Chondrocyte (in vitro differentiated cells): ENCODE results near the gene C17orf58. TPM values are rescaled to one million over a fixed set of nuclear protein-coding genes. Genes with fewer than 3 reads are reported as not detected.
"Not testable (repeated sequence)": the region's sequence is repeated elsewhere in the genome, so short reads cannot be mapped to it uniquely, and the experiment has no call there.

Source experiments
- DNase-seq: peaks from one replicate; pipeline ENCODE4 v3.0.0; 2021; ENCODE audit warnings: mixed read lengths, low spot score
- H3K27ac Mint-ChIP-seq: one replicate; pipeline ENCODE4 v1.8.0; 2021; ENCODE audit warnings: mild to moderate bottlenecking, moderate library complexity, mixed read lengths; ENCODE audit not compliant: unreplicated experiment
- H3K27me3 Mint-ChIP-seq: 2 replicates; pipeline ENCODE4 v1.8.0; 2021; ENCODE audit warnings: low read depth, mixed read lengths
- H3K36me3 Mint-ChIP-seq: 2 replicates; pipeline ENCODE4 v1.8.0; 2021; ENCODE audit warnings: low read depth, mixed read lengths
- H3K4me1 Mint-ChIP-seq: 2 replicates; pipeline ENCODE4 v1.8.0; 2021; ENCODE audit warnings: low read depth, mild to moderate bottlenecking, mixed read lengths
- H3K4me3 Mint-ChIP-seq: one replicate; pipeline ENCODE4 v1.8.0; 2021; ENCODE audit warnings: mild to moderate bottlenecking, moderate library complexity, mixed read lengths; ENCODE audit not compliant: unreplicated experiment
- H3K9me3 Mint-ChIP-seq: 2 replicates; pipeline ENCODE4 v1.8.0; 2021; ENCODE audit warnings: low read depth, mixed read lengths
- long read RNA-seq: library from polyadenylated mRNA; stranded (forward); transcript quantifications from one replicate; pipeline ENCODE4 v2.0.0, GENCODE V29; 2021
- total RNA-seq: library from RNA; stranded (reverse); gene quantifications from 3 replicates; pipeline ENCODE4 v1.2.1, GENCODE V29; 2021
- TF ChIP-seq, protein P1 (sequence below): fragments of 200-600 bp; sonication (generic); IDR thresholded peaks from 2 replicates; pipeline ENCODE4 v1.5.0; 2021; ENCODE audit warnings: antibody characterized with exemption, mild to moderate bottlenecking, moderate library complexity

C17orf58 gene
- 9.1 to 11.0 TPM (median 10.9 TPM) in 3 replicates for total RNA-seq
- long read RNA-seq, transcript C17orf58-202 (3 exons, 1,082 nt), result minor isoform, 9 of 26 reads
- long read RNA-seq, transcript C17orf58-203 (2 exons, 1,654 nt), result major isoform, 10 of 26 reads
- long read RNA-seq, partial matches to known transcripts, result 4 of 26 reads
- long read RNA-seq, other reads (novel, unspliced or antisense), result 2 of 26 reads

DNA sequence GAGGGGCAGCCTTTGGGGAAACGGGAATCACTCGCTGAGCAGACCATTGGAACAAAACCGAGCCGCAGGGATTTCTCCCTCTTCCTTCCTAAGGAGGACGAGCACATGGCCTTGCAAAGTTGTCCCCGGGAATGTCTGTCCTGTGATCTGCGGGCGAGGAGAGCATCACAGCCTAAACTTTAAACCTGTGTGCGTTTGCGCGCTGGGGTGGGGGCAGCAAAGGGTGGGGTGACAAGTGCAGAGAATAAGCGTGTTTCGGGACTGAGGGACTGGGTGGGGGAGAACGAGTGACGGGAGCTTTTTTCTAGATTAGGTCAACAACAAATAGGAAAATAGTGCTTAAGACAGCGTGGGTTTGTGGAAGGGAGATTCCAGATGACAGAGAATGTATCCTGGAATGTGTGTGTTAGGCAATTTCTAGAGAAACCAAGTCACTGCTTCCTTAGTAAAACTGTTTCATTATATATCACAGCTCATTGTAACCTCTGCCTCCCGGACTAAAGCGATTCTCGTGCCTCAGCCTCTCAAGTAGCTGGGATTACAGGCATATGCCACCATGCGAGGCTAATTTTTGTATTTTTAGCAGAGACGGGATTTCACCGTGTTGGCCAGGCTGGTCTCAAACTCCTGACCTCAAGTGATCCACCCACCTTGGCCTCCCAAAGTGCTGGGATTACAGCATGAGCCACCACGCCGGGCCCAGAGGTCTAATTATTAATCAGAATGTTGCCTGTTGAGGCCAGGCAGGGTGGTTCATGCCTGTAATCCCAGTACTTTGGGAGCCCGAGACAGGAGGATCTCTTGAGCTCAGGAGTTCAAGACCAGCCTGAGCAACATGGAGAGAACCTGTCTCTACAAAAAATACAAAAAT lies at the start of gene C17orf58:
C17orf58 (minus strand) TSS at position 169 of the 871 bp plus-strand sequence. CDS start 271 bp downstream, outside the sequence.
- Mint-ChIP-seq H3K4me3 (peak within 1 kb of the TSS; percentile 78), H3K4me1 (peaks cover 32% of the 10 kb centered on the region), H3K27ac (peak within 1 kb of the TSS; percentile 77)
- H3K27me3 Mint-ChIP-seq, H3K9me3 Mint-ChIP-seq, H3K36me3 Mint-ChIP-seq: not testable (repeated sequence)
- peak; percentile 39 for DNase-seq

DNA sequence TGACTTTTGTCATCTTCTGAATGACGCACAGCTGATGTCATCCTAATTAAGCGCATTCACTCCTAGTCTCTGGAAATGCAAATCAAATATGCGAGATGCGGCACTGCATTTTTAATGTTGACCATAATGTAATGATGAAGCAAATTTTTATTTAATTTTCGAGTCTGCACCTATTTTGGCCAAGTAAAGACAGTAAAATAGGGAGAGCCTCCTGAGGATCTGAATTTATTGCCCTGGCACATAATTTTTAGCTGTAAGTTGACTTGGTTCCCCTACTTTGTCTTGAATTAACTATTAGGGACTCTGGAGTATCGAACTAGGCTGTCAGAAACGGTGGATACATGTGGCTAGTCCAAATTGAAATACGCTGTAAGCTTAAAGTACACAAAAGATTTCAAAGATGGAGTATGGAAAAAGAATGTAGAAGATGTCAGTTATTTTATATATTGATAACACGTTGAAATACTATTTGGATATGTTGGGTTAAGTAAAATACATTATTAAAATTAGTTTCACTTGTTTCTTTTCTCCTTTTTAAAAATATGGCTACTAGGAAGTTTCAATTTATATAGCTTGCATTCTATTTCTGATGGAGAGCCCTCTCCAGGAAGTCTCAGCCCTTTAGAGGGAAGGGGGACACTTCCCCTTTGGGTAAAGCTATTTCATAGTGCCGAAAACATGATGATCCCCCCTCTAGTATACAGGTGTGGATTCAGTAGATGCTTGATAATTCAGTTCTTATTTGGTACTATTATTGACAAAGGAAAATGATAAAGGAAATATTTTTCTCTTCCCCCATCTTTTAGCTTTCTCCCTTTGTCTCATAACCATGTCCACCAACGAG lies 40.3 kb upstream of the C17orf58 start:
- TF ChIP-seq, protein P1, sequence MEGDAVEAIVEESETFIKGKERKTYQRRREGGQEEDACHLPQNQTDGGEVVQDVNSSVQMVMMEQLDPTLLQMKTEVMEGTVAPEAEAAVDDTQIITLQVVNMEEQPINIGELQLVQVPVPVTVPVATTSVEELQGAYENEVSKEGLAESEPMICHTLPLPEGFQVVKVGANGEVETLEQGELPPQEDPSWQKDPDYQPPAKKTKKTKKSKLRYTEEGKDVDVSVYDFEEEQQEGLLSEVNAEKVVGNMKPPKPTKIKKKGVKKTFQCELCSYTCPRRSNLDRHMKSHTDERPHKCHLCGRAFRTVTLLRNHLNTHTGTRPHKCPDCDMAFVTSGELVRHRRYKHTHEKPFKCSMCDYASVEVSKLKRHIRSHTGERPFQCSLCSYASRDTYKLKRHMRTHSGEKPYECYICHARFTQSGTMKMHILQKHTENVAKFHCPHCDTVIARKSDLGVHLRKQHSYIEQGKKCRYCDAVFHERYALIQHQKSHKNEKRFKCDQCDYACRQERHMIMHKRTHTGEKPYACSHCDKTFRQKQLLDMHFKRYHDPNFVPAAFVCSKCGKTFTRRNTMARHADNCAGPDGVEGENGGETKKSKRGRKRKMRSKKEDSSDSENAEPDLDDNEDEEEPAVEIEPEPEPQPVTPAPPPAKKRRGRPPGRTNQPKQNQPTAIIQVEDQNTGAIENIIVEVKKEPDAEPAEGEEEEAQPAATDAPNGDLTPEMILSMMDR, result no peak
- peak overlapping the region; percentile 96 for H3K27ac Mint-ChIP-seq
- no peaks in the 10 kb centered on the region for H3K9me3 Mint-ChIP-seq
- peak overlapping the region; percentile 97 for H3K4me3 Mint-ChIP-seq
- H3K4me1 Mint-ChIP-seq, result peaks cover 31% of the 10 kb centered on the region
- no peak for DNase-seq
- H3K27me3 Mint-ChIP-seq, result no peaks in the 10 kb centered on the region
- H3K36me3 Mint-ChIP-seq, result peaks cover 18% of the 10 kb centered on the region

DNA sequence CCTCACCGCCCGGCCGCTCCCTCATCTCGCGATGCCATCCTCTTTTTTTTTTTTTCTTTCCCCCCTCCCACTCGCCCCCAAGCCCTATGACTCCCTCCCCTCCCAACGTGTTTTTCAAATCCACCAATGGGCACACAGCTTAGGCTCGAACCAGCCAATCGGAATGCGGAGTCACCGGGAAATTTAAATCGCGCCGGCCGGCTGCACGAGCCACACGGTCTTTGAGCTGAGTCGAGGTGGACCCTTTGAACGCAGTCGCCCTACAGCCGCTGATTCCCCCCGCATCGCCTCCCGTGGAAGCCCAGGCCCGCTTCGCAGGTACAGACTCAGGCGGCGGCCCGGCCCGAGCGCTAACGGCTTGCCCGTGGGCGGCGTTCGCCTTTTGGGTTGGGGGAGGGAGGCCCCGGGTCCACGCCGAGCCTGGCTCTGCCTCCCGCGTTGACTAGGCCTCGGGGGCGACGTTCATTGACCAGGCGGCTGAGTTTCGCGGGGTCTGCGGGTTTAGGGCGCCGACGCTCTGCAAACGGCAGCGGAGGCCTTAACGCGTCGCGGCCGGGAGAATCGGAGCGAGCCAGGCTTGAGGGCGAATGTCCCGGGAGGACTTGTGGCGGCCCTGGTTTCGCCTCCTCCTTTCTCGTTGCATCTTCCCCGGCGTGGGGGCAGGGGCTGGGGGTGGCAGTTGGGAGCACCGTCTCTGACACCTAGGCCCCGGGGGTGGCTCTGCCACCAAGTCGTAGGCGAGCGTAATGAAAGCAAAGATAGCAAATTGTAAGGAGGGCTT lies 39.4 kb upstream of the C17orf58 start, which contains the start of gene KPNA2:
KPNA2 (plus strand) TSS at position 213 of the 781 bp plus-strand sequence. CDS start 1,398 bp downstream, outside the sequence.
- peak within 1 kb of the TSS; percentile 96 for H3K27ac Mint-ChIP-seq
- peak within 1 kb of the TSS; percentile 97 for H3K4me3 Mint-ChIP-seq
- DNase-seq, result no peak
- TF ChIP-seq, protein P1, result no peak
- no peaks in the 10 kb centered on the region for H3K27me3 Mint-ChIP-seq
- H3K4me1 Mint-ChIP-seq, result peaks cover 31% of the 10 kb centered on the region
- H3K9me3 Mint-ChIP-seq, result no peaks in the 10 kb centered on the region
- peaks cover 15% of the 10 kb centered on the region for H3K36me3 Mint-ChIP-seq

DNA sequence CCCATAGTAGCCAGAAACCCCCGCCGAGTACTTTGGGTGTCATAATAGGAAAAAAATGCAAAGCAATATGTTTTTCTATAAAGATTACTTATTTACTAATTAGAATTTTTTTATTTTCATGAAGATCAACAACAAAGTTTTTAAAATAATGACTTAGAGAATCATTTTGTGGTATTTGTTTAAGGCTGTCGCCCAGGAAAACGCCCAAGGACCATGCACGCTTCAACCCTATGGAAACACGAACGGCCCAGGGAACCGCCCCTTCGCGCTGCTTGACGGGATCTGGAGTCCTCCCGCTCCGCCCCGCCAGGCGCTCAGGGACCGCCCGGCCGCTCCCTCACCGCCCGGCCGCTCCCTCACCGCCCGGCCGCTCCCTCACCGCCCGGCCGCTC lies 38.9 kb upstream of the C17orf58 start:
- Mint-ChIP-seq H3K36me3 (peaks cover 12% of the 10 kb centered on the region), H3K4me3 (peak overlapping the region; percentile 31), H3K27ac (no peak overlapping the region), H3K9me3 (no peaks in the 10 kb centered on the region), H3K27me3 (no peaks in the 10 kb centered on the region), H3K4me1 (peaks cover 31% of the 10 kb centered on the region)
- peak; percentile 97 for DNase-seq
- TF ChIP-seq, protein P1, result no peak

DNA sequence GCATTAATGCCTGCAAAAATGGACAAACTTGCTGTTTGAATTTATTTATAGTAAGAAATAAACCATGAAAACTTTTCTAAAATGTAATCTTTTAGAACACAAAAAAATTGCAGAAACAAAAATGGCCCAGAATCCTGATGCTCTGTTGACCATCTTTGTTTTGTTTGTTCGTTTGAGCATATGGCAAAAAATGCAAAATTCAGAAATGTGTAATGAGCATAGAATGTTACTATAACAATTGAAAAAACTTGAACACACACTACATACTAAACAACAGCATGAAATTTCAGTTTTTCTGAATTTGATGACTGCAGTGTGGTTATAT lies 38.1 kb upstream of the C17orf58 start:
- no peak overlapping the region for H3K4me3 Mint-ChIP-seq
- no peaks in the 10 kb centered on the region for H3K27me3 Mint-ChIP-seq
- H3K36me3 Mint-ChIP-seq, result peaks cover 10% of the 10 kb centered on the region
- DNase-seq, result no peak
- no peaks in the 10 kb centered on the region for H3K9me3 Mint-ChIP-seq
- TF ChIP-seq, protein P1, result no peak
- H3K4me1 Mint-ChIP-seq, result peaks cover 31% of the 10 kb centered on the region
- no peak overlapping the region for H3K27ac Mint-ChIP-seq
